K562 (cell line): ENCODE data around the gene ZNF544. TPM values are rescaled to one million over a fixed set of nuclear protein-coding genes. Genes with fewer than 3 reads are reported as not detected.

Source experiments
- ATAC-seq: fragments of 200-7000 bp; cut with Tn5 transposase; 3 replicates; pipeline ENCODE4 v1.9.1; 2020; ENCODE audit warnings: moderate library complexity
- BruUV-seq: library from RNA; stranded (reverse); fragments of 400-500 nt; replicated peaks from 2 replicates; lab custom pipeline; 2021; lab: Mats Ljungman, UMichigan
- CTCF ChIA-PET: fragments of 300-600 bp; formaldehyde crosslinking; extraction: SDS; loops from one replicate; lab custom pipeline; 2021; ENCODE audit warnings: low intra/inter-chr PET ratio; lab: Yijun Ruan, JAX
- POLR2A ChIA-PET: fragments of 300-600, 350-650 bp; sonication (Branson Sonifier 250); formaldehyde crosslinking; extraction: SDS; loops from one replicate; lab custom pipeline; 2021; ENCODE audit warnings: antibody characterized with exemption, inconsistent platforms; lab: Yijun Ruan, JAX
- DNase-seq, 4 experiments: peaks; one replicate each; pipeline versions ENCODE4 v3.0.0 to v3.0.0-alpha.2; 2011 to 2018; ENCODE audit warnings: low spot score in 3 of 4, mixed read lengths in 3 of 4; ENCODE audit errors: extremely low read depth in 1 of 4
- FAIRE-seq: peaks from 2 replicates; lab custom pipeline; 2011; peaks lifted over from hg19 to GRCh38; lab: Jason Lieb, UNC
- H2AFZ ChIP-seq: 2 replicates; pipeline ENCODE4 v1.6.0; 2011; ENCODE audit warnings: low read depth, low read length, control low read depth, inconsistent platforms
- H3K27ac ChIP-seq: fragments of 200-600 bp; 3 replicates; pipeline ENCODE4 v1.8.0; 2011; ENCODE audit warnings: low read depth, mild to moderate bottlenecking, control low read depth, inconsistent platforms, low read length, moderate library complexity, mixed read lengths; ENCODE audit errors: extremely low read depth
- H3K27me3 ChIP-seq, 2 experiments: fragments of 300-600 bp in 1 of 2; 2 replicates in 1 of 2; 3 replicates in 1 of 2; pipeline versions ENCODE4 v1.6.0 to v1.8.0; 2011; ENCODE audit warnings: inconsistent platforms in 2 of 2, low read length in 2 of 2, mild to moderate bottlenecking in 1 of 2, mixed read lengths in 1 of 2, moderate library complexity in 1 of 2; ENCODE audit not compliant: control insufficient read depth in 2 of 2, insufficient read depth in 2 of 2
- H3K36me3 ChIP-seq: fragments of 300-600 bp; 3 replicates; pipeline ENCODE4 v1.8.0; 2011; ENCODE audit warnings: mild to moderate bottlenecking, low read length, inconsistent platforms; ENCODE audit not compliant: control insufficient read depth, insufficient read depth
- H3K4me1 ChIP-seq, 2 experiments: fragments of 200-600 bp in 1 of 2; replicated peaks in 1 of 2; 2 replicates in 1 of 2; 3 replicates in 1 of 2; pipeline versions ENCODE4 v1.5.1 to v1.8.0; 2011; ENCODE audit warnings: inconsistent platforms in 2 of 2, low read length in 2 of 2, mild to moderate bottlenecking in 1 of 2, mixed read lengths in 1 of 2, moderate library complexity in 1 of 2; ENCODE audit not compliant: control insufficient read depth in 2 of 2, insufficient read depth in 2 of 2
- H3K4me2 ChIP-seq: 2 replicates; pipeline ENCODE4 v1.6.1; 2011; ENCODE audit warnings: low read length, control low read depth, inconsistent platforms, mixed read lengths; ENCODE audit not compliant: insufficient read depth
- H3K4me3 ChIP-seq: fragments of 200-600 bp; sonication (generic), shearing (Covaris generic); 2 replicates; pipeline ENCODE4 v1.5.1; 2016; ENCODE audit warnings: control low read depth, inconsistent platforms
- H3K79me2 ChIP-seq: fragments of 200-600 bp; 3 replicates; pipeline ENCODE4 v1.8.0; 2011; ENCODE audit warnings: low read length, inconsistent platforms; ENCODE audit not compliant: control insufficient read depth, insufficient read depth
- H3K9ac ChIP-seq, 2 experiments: 2 replicates each; pipeline versions ENCODE4 v1.6.0 to v1.6.1; 2011; ENCODE audit warnings: low read depth in 2 of 2, low read length in 2 of 2, control low read depth in 1 of 2, inconsistent platforms in 1 of 2, mild to moderate bottlenecking in 1 of 2, mixed read lengths in 1 of 2; ENCODE audit not compliant: insufficient read depth in 1 of 2
- H3K9me1 ChIP-seq: one replicate; pipeline ENCODE4 v1.6.0; 2011; ENCODE audit warnings: inconsistent platforms, mild to moderate bottlenecking, low read length, moderate library complexity; ENCODE audit not compliant: control insufficient read depth, insufficient read depth
- H3K9me3 ChIP-seq: replicated peaks from 2 replicates; pipeline ENCODE4 v1.5.1; 2011; ENCODE audit warnings: low read depth, low read length, inconsistent platforms; ENCODE audit not compliant: control insufficient read depth, insufficient read depth
- H4K20me1 ChIP-seq: replicated peaks from 2 replicates; pipeline ENCODE4 v1.6.1; 2011; ENCODE audit warnings: low read length, inconsistent platforms, mixed read lengths; ENCODE audit not compliant: control insufficient read depth, insufficient read depth
- ARNT ChIP-seq, 2 experiments: fragments of 450-650 bp; IDR thresholded peaks; 2 replicates each; pipeline ENCODE4 v1.6.1; 2016; ENCODE audit warnings: mild to moderate bottlenecking in 1 of 2
- BHLHE40 ChIP-seq: IDR thresholded peaks from 2 replicates; pipeline ENCODE4 v1.6.1; 2011; ENCODE audit warnings: low read length, improper control_type of control experiment
- CBX3 ChIP-seq, 2 experiments: IDR thresholded peaks; 1 replicate in 1 of 2; 2 replicates in 1 of 2; pipeline ENCODE4 v1.6.1; 2012; ENCODE audit warnings: inconsistent platforms in 2 of 2, low read length in 2 of 2, borderline replicate concordance in 1 of 2, control low read depth in 1 of 2
- FOSL1 ChIP-seq: fragments of 200-800 bp; sonication (Bioruptor generic); conservative IDR thresholded peaks from 2 replicates; pipeline ENCODE4 v1.6.1; 2016; ENCODE audit warnings: missing genetic modification characterization, missing compliant biosample characterization
- GTF3C2 ChIP-seq: IDR thresholded peaks from 3 replicates; pipeline ENCODE4 v1.6.1; 2011; ENCODE audit warnings: borderline replicate concordance, mild to moderate bottlenecking, moderate library complexity; ENCODE audit not compliant: insufficient read length; ENCODE audit errors: extremely low read depth
- HMG20B ChIP-seq: fragments of 250-450 bp; sonication (Bioruptor Pico); IDR thresholded peaks from 2 replicates; pipeline ENCODE4 v1.5.0; 2021; ENCODE audit warnings: mild to moderate bottlenecking
- MAFG ChIP-seq: fragments of 450-650 bp; conservative IDR thresholded peaks from 2 replicates; pipeline ENCODE4 v1.6.1; 2016; ENCODE audit warnings: missing genetic modification characterization, missing compliant biosample characterization
- POLR2G ChIP-seq: fragments of 200-400 bp; formaldehyde crosslinking; IDR thresholded peaks from 2 replicates; pipeline ENCODE4 v1.6.1; 2017; ENCODE audit warnings: low read depth, mild to moderate bottlenecking, antibody characterized with exemption, low read length, moderate library complexity
- RFX1 ChIP-seq: fragments of 450-650 bp; IDR thresholded peaks from 2 replicates; pipeline ENCODE4 v1.6.1; 2016; ENCODE audit warnings: mild to moderate bottlenecking, moderate library complexity
- SIRT6 ChIP-seq: IDR thresholded peaks from one replicate; pipeline ENCODE4 v1.6.1; 2012; ENCODE audit warnings: low read depth, mild to moderate bottlenecking, control low read depth, inconsistent platforms, low read length, moderate library complexity
- SP2 ChIP-seq: IDR thresholded peaks from 2 replicates; pipeline ENCODE4 v1.6.1; 2011; ENCODE audit warnings: mild to moderate bottlenecking, low read depth, low read length, moderate library complexity; ENCODE audit not compliant: poor library complexity, severe bottlenecking; ENCODE audit errors: extremely low read depth
- SPI1 ChIP-seq: IDR thresholded peaks from 2 replicates; pipeline ENCODE4 v1.6.1; 2011; ENCODE audit warnings: low read depth, low read length, control low read depth, borderline replicate concordance
- ZC3H4 ChIP-seq: sonication (generic); formaldehyde crosslinking; IDR thresholded peaks from 2 replicates; pipeline ENCODE4 v1.9.0; 2021; ENCODE audit warnings: missing genetic modification reagents, borderline replicate concordance
- ZFP1 ChIP-seq: fragments of 450-650 bp; formaldehyde crosslinking; IDR thresholded peaks from 2 replicates; pipeline ENCODE4 v1.4.0; 2020; ENCODE audit warnings: mild to moderate bottlenecking, mixed read lengths
- ZFX ChIP-seq: sonication (generic); formaldehyde crosslinking; IDR thresholded peaks from 2 replicates; pipeline ENCODE4 v1.8.0; 2022; ENCODE audit warnings: mild to moderate bottlenecking, missing genetic modification reagents, moderate library complexity
- ZKSCAN3 ChIP-seq: fragments of 250-450 bp; sonication (Bioruptor Pico); IDR thresholded peaks from 2 replicates; pipeline ENCODE4 v1.4.0; 2020
- ZNF121 ChIP-seq: sonication (generic); formaldehyde crosslinking; conservative IDR thresholded peaks from 2 replicates; pipeline ENCODE4 v1.8.0; 2022; ENCODE audit warnings: missing genetic modification reagents
- ZNF583 ChIP-seq: fragments of 250-450 bp; sonication (Bioruptor Pico); IDR thresholded peaks from 2 replicates; pipeline ENCODE4 v1.4.0; 2020
- ZNF695 ChIP-seq: fragments of 450-650 bp; formaldehyde crosslinking; IDR thresholded peaks from 2 replicates; pipeline ENCODE4 v1.4.0; 2020; ENCODE audit warnings: mild to moderate bottlenecking, moderate library complexity
- WGBS: fragments of 100-300 bp; shearing (Covaris generic); methylation state at CpG from one replicate; pipeline ENCODE4 v1.1.6; 2016; ENCODE audit warnings: low coverage, mixed read lengths; ENCODE audit not compliant: insufficient coverage; ENCODE audit errors: missing lambda C conversion rate; 5-methylcytosine and 5-hydroxymethylcytosine counted together
- in situ Hi-C: fragments of 300-500 bp; cut with MboI; formaldehyde crosslinking; loops from 4 replicates; pipeline ENCODE4 v1.15.0; 2018; ENCODE audit warnings: inconsistent platforms, mixed read lengths
- intact Hi-C: fragments of 100-400 bp; cut with micrococcal nuclease; formaldehyde crosslinking; loops from 2 replicates; pipeline ENCODE4 v1.14.2; 2022
- polyA plus RNA-seq, 8 experiments: library from polyadenylated mRNA; depleted of rRNA in 4 of 8; stranded (reverse) in 5 of 8; unstranded in 3 of 8; fragments of >200 nt; fragmentation: Nextera tagmentation in 2 of 8; fragmentation: Illumina TruSeq in 1 of 8; extraction: Ambion mirVana in 2 of 8; extraction: Trizol in 1 of 8; gene quantifications; 2 replicates each; pipeline versions ENCODE4 v1.2.1 to v1.2.3, GENCODE V29; 2011 to 2014; ENCODE audit warnings: inconsistent platforms in 1 of 8, missing spikeins in 1 of 8
- total RNA-seq, 7 experiments: library from RNA; depleted of rRNA in 6 of 7; stranded (reverse); fragments of >200 nt in 6 of 7; fragmentation: Illumina TruSeq in 2 of 7; extraction: Trizol in 2 of 7; gene quantifications; 2 replicates each; pipeline versions ENCODE4 v1.2.1 to v1.2.3, GENCODE V29; 2011 to 2021; ENCODE audit warnings: low replicate concordance in 1 of 7
- TF ChIP-seq, protein P1 (sequence below): sonication (generic); formaldehyde crosslinking; IDR thresholded peaks from 2 replicates; pipeline ENCODE4 v1.8.1; 2023; ENCODE audit warnings: mild to moderate bottlenecking, missing genetic modification reagents

Gene ZNF544
- total and polyA plus RNA-seq, 9 of the 15 experiments (the other 6 are each of a cell fraction or from before 2014, with no cell fraction given), result 23.6 to 59.0 (median 41.4) TPM

GRCh38 chr19:58183817-58184215, 44.9 kb upstream of the ZNF544 start:
- intact Hi-C loops (loop anchor here (1.0 to 5.0 kb wide), 6 partner anchors 94 to 328 kb away; partner anchors contain the start of genes RPS5, SLC27A5, ZNF446 and ZNF8), in situ Hi-C loops (no loop called here)
- Histone ChIP-seq H3K9me1 (no peaks in the 10 kb centered on the region), H2AFZ (peak overlapping the region; percentile 100), H3K9me3 (peaks cover 40% of the 10 kb centered on the region), H3K9ac (peak overlapping the region; percentile 95 to 97), H4K20me1 (no peaks in the 10 kb centered on the region), H3K27ac (peak overlapping the region; percentile 100), H3K4me3 (peak overlapping the region; percentile 74), H3K36me3 (peaks cover 35% of the 10 kb centered on the region), H3K4me2 (peak overlapping the region; percentile 99), H3K79me2 (peaks cover 25% of the 10 kb centered on the region), H3K4me1 (peaks cover 6 to 14% of the 10 kb centered on the region in 2 experiments; a peak in 4 of 5 replicates), H3K27me3 (no peaks in the 10 kb centered on the region)
- no peak for DNase-seq
- ChIA-PET CTCF (no interaction called here), POLR2A (interaction anchor here (0.5 to 1.9 kb wide), 20 partner anchors 8 to 398 kb away, joined by 3 to 9 read pairs (median 4); partner anchors contain the start of genes ZBTB45 and ZNF584)
- 29% methylated on average over 10 of the region's 13 CpGs for WGBS
- no peak for FAIRE-seq
- ATAC-seq, result no peak
- TSS peak; percentile 59 for BruUV-seq
- no peak for TF ChIP-seq RFX1
- no peak for TF ChIP-seq BHLHE40
- no peak for TF ChIP-seq SPI1
- TF ChIP-seq CBX3 (IDR thresholded peaks at IDR 0.05; ENCODE audit: borderline replicate concordance in 1 of 2, low read length in 2 of 2), result peak in 1 of 2 experiments; percentile 61; a peak in 1 of 3 replicates
- TF ChIP-seq ZNF583 (CRISPR knock-in tag), result no peak
- no peak for TF ChIP-seq ZFP1 (CRISPR knock-in tag)
- no peak for TF ChIP-seq ZKSCAN3 (CRISPR knock-in tag)
- no peak for TF ChIP-seq HMG20B (CRISPR knock-in tag)
- no peak for TF ChIP-seq GTF3C2
- no peak for TF ChIP-seq MAFG
- TF ChIP-seq ZFX, result no peak
- TF ChIP-seq ZC3H4 (CRISPR knock-in tag), result 0 out of 2 replicates have a peak, but pooled peaks have one; percentile 3
- TF ChIP-seq ZNF695 (CRISPR knock-in tag), result no peak
- TF ChIP-seq ARNT (IDR thresholded peaks at IDR 0.05), result peak in 1 of 2 experiments; percentile 58; a peak in 1 of 4 replicates
- TF ChIP-seq SP2, result no peak
- no peak for TF ChIP-seq SIRT6
- TF ChIP-seq, protein P1, sequence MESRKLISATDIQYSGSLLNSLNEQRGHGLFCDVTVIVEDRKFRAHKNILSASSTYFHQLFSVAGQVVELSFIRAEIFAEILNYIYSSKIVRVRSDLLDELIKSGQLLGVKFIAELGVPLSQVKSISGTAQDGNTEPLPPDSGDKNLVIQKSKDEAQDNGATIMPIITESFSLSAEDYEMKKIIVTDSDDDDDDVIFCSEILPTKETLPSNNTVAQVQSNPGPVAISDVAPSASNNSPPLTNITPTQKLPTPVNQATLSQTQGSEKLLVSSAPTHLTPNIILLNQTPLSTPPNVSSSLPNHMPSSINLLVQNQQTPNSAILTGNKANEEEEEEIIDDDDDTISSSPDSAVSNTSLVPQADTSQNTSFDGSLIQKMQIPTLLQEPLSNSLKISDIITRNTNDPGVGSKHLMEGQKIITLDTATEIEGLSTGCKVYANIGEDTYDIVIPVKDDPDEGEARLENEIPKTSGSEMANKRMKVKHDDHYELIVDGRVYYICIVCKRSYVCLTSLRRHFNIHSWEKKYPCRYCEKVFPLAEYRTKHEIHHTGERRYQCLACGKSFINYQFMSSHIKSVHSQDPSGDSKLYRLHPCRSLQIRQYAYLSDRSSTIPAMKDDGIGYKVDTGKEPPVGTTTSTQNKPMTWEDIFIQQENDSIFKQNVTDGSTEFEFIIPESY (CRISPR knock-in tag), result peak; percentile 63
- TF ChIP-seq ZNF121 (CRISPR knock-in tag), result no peak
- no peak for TF ChIP-seq POLR2G
- peak; percentile 67 for TF ChIP-seq FOSL1
